ENCODE results near the gene VAMP3.

The VAMP3 gene

GRCh38 chr1:7809742-7810141 is 38.6 kb downstream of the VAMP3 start:
- no peak overlapping the region for H3K27ac ChIP-seq (ENCODE audit: low read length)
- no peak overlapping the region for H3K9ac ChIP-seq (ENCODE audit: low read length in 2 of 2)
- no peaks in the 10 kb centered on the region for H3K27me3 ChIP-seq (ENCODE audit: control insufficient read depth in 1 of 2, insufficient read depth in 2 of 2, low read length in 2 of 2)
- H3K36me3 ChIP-seq (ENCODE audit: control insufficient read depth in 2 of 2, insufficient read depth in 2 of 2, low read length in 2 of 2), result peaks cover 67 to 69% of the 10 kb centered on the region in 2 donors
- H3K4me3 ChIP-seq (ENCODE audit: low read length in 2 of 2), result no peak overlapping the region
- no peaks in the 10 kb centered on the region for H3K4me1 ChIP-seq (ENCODE audit: control insufficient read depth, insufficient read depth, low read length)
- peaks cover 0 to 6% of the 10 kb centered on the region in 2 donors for H3K9me3 ChIP-seq (ENCODE audit: control insufficient read depth in 2 of 2, low read length in 2 of 2)

GRCh38 chr1:7810395-7810794 is 39.3 kb downstream of the VAMP3 start:
- no peak overlapping the region for H3K27ac ChIP-seq (ENCODE audit: low read length)
- no peaks in the 10 kb centered on the region for H3K27me3 ChIP-seq (ENCODE audit: control insufficient read depth in 1 of 2, insufficient read depth in 2 of 2, low read length in 2 of 2)
- H3K9me3 ChIP-seq (ENCODE audit: control insufficient read depth in 2 of 2, low read length in 2 of 2), result peaks cover 0 to 6% of the 10 kb centered on the region in 2 donors
- H3K4me3 ChIP-seq (ENCODE audit: low read length in 2 of 2), result no peak overlapping the region
- no peak overlapping the region for H3K9ac ChIP-seq (ENCODE audit: low read length in 2 of 2)
- H3K4me1 ChIP-seq (ENCODE audit: control insufficient read depth, insufficient read depth, low read length), result no peaks in the 10 kb centered on the region
- H3K36me3 ChIP-seq (ENCODE audit: control insufficient read depth in 2 of 2, insufficient read depth in 2 of 2, low read length in 2 of 2), result peaks cover 62 to 64% of the 10 kb centered on the region in 2 donors

- H3K4me3 ChIP-seq (ENCODE audit: low read length in 2 of 2), result no peak overlapping the region
- no peaks in the 10 kb centered on the region for H3K4me1 ChIP-seq (ENCODE audit: control insufficient read depth, insufficient read depth, low read length)
- no peak overlapping the region for H3K27ac ChIP-seq (ENCODE audit: low read length)
- no peaks in the 10 kb centered on the region for H3K27me3 ChIP-seq (ENCODE audit: control insufficient read depth in 1 of 2, insufficient read depth in 2 of 2, low read length in 2 of 2)
- no peak overlapping the region for H3K9ac ChIP-seq (ENCODE audit: low read length in 2 of 2)
- peaks cover 0 to 6% of the 10 kb centered on the region in 2 donors for H3K9me3 ChIP-seq (ENCODE audit: control insufficient read depth in 2 of 2, low read length in 2 of 2)
- peaks cover 54 to 55% of the 10 kb centered on the region in 2 donors for H3K36me3 ChIP-seq (ENCODE audit: control insufficient read depth in 2 of 2, insufficient read depth in 2 of 2, low read length in 2 of 2)
Observed at GRCh38 chr1:7811476-7811875, 40.4 kb downstream of the VAMP3 start.

GRCh38 chr1:7813677-7814373 is 42.7 kb downstream of the VAMP3 start:
- Histone ChIP-seq H3K9ac (ENCODE audit: low read length in 2 of 2) (no peak overlapping the region), H3K36me3 (ENCODE audit: control insufficient read depth in 2 of 2, insufficient read depth in 2 of 2, low read length in 2 of 2) (peaks cover 49 to 56% of the 10 kb centered on the region in 2 donors), H3K27me3 (ENCODE audit: control insufficient read depth in 1 of 2, insufficient read depth in 2 of 2, low read length in 2 of 2) (no peaks in the 10 kb centered on the region), H3K27ac (ENCODE audit: low read length) (no peak overlapping the region), H3K4me1 (ENCODE audit: control insufficient read depth, insufficient read depth, low read length) (no peaks in the 10 kb centered on the region), H3K4me3 (ENCODE audit: low read length in 2 of 2) (no peak overlapping the region), H3K9me3 (ENCODE audit: control insufficient read depth in 2 of 2, low read length in 2 of 2) (peaks cover 0 to 6% of the 10 kb centered on the region in 2 donors)

GRCh38 chr1:7821282-7821681 is 50.2 kb downstream of the VAMP3 start:
- no peaks in the 10 kb centered on the region for H3K4me1 ChIP-seq (ENCODE audit: control insufficient read depth, insufficient read depth, low read length)
- H3K9me3 ChIP-seq (ENCODE audit: control insufficient read depth in 2 of 2, low read length in 2 of 2), result no peaks in the 10 kb centered on the region
- H3K36me3 ChIP-seq (ENCODE audit: control insufficient read depth in 2 of 2, insufficient read depth in 2 of 2, low read length in 2 of 2), result peaks cover 48 to 58% of the 10 kb centered on the region in 2 donors
- no peak overlapping the region for H3K4me3 ChIP-seq (ENCODE audit: low read length in 2 of 2)
- no peaks in the 10 kb centered on the region for H3K27me3 ChIP-seq (ENCODE audit: control insufficient read depth in 1 of 2, insufficient read depth in 2 of 2, low read length in 2 of 2)
- no peak overlapping the region for H3K9ac ChIP-seq (ENCODE audit: low read length in 2 of 2)
- no peak overlapping the region for H3K27ac ChIP-seq (ENCODE audit: low read length)

GRCh38 chr1:7824701-7825100 is 53.6 kb downstream of the VAMP3 start:
- H3K9me3 ChIP-seq (ENCODE audit: control insufficient read depth in 2 of 2, low read length in 2 of 2), result no peaks in the 10 kb centered on the region
- no peak overlapping the region for H3K9ac ChIP-seq (ENCODE audit: low read length in 2 of 2)
- H3K27me3 ChIP-seq (ENCODE audit: control insufficient read depth in 1 of 2, insufficient read depth in 2 of 2, low read length in 2 of 2), result no peaks in the 10 kb centered on the region
- H3K36me3 ChIP-seq (ENCODE audit: control insufficient read depth in 2 of 2, insufficient read depth in 2 of 2, low read length in 2 of 2), result peaks cover 47 to 68% of the 10 kb centered on the region in 2 donors
- no peaks in the 10 kb centered on the region for H3K4me1 ChIP-seq (ENCODE audit: control insufficient read depth, insufficient read depth, low read length)
- no peak overlapping the region for H3K4me3 ChIP-seq (ENCODE audit: low read length in 2 of 2)
- H3K27ac ChIP-seq (ENCODE audit: low read length), result no peak overlapping the region

- no peaks in the 10 kb centered on the region for H3K27me3 ChIP-seq (ENCODE audit: control insufficient read depth in 1 of 2, insufficient read depth in 2 of 2, low read length in 2 of 2)
- H3K36me3 ChIP-seq (ENCODE audit: control insufficient read depth in 2 of 2, insufficient read depth in 2 of 2, low read length in 2 of 2), result peaks cover 42 to 65% of the 10 kb centered on the region in 2 donors
- no peaks in the 10 kb centered on the region for H3K4me1 ChIP-seq (ENCODE audit: control insufficient read depth, insufficient read depth, low read length)
- no peak overlapping the region for H3K9ac ChIP-seq (ENCODE audit: low read length in 2 of 2)
- H3K9me3 ChIP-seq (ENCODE audit: control insufficient read depth in 2 of 2, low read length in 2 of 2), result no peaks in the 10 kb centered on the region
- H3K27ac ChIP-seq (ENCODE audit: low read length), result no peak overlapping the region
- H3K4me3 ChIP-seq (ENCODE audit: low read length in 2 of 2), result no peak overlapping the region
Observed at GRCh38 chr1:7826363-7826762, 55.3 kb downstream of the VAMP3 start.

GRCh38 chr1:7827126-7827955 is 56.2 kb downstream of the VAMP3 start:
- Histone ChIP-seq H3K27me3 (ENCODE audit: control insufficient read depth in 1 of 2, insufficient read depth in 2 of 2, low read length in 2 of 2) (no peaks in the 10 kb centered on the region), H3K4me3 (ENCODE audit: low read length in 2 of 2) (no peak overlapping the region), H3K27ac (ENCODE audit: low read length) (no peak overlapping the region)

More at GRCh38 chr1:7827126-7827955, 56.2 kb downstream of the VAMP3 start:
- peaks cover 36 to 60% of the 10 kb centered on the region in 2 donors for H3K36me3 ChIP-seq (ENCODE audit: control insufficient read depth in 2 of 2, insufficient read depth in 2 of 2, low read length in 2 of 2)
- H3K9ac ChIP-seq (ENCODE audit: low read length in 2 of 2), result no peak overlapping the region
- H3K9me3 ChIP-seq (ENCODE audit: control insufficient read depth in 2 of 2, low read length in 2 of 2), result no peaks in the 10 kb centered on the region
- H3K4me1 ChIP-seq (ENCODE audit: control insufficient read depth, insufficient read depth, low read length), result no peaks in the 10 kb centered on the region

All from stomach smooth muscle (tissue), 2 donors.